ENCODE measurements around the gene GABRR1. TPM values are rescaled to one million over a fixed set of nuclear protein-coding genes. Genes with fewer than 3 reads are reported as not detected.
A peak's percentile ranks its signal among the peaks of the same experiment; 100 is the strongest.

The GABRR1 gene
- total RNA-seq, 1 donor from 2014 or later, result not detected

GRCh38 chr6:89145091-89145955 is 71.8 kb downstream of the GABRR1 start:
- no peak for DNase-seq (ENCODE audit: low read depth)
- Histone ChIP-seq H3K36me3 (ENCODE audit: control insufficient read depth, insufficient read depth, low read length) (no peaks in the 10 kb centered on the region), H3K27me3 (ENCODE audit: control insufficient read depth, insufficient read depth, low read length) (no peaks in the 10 kb centered on the region), H3K4me3 (ENCODE audit: low read depth, low read length) (peak overlapping the region; percentile 79)
- no peak for TF ChIP-seq CTCF (IDR thresholded peaks at IDR 0.05; ENCODE audit: insufficient read depth, low read length, poor library complexity, severe bottlenecking)

- no peak for DNase-seq (ENCODE audit: low read depth)
- Histone ChIP-seq H3K4me3 (ENCODE audit: low read depth, low read length) (no peak overlapping the region), H3K27me3 (ENCODE audit: control insufficient read depth, insufficient read depth, low read length) (no peaks in the 10 kb centered on the region), H3K36me3 (ENCODE audit: control insufficient read depth, insufficient read depth, low read length) (no peaks in the 10 kb centered on the region)
- no peak for TF ChIP-seq CTCF (IDR thresholded peaks at IDR 0.05; ENCODE audit: insufficient read depth, low read length, poor library complexity, severe bottlenecking)
Observed at GRCh38 chr6:89144354-89144906, 72.7 kb downstream of the GABRR1 start.

GRCh38 chr6:89140347-89141156 is 76.6 kb downstream of the GABRR1 start:
- Histone ChIP-seq H3K36me3 (ENCODE audit: control insufficient read depth, insufficient read depth, low read length) (no peaks in the 10 kb centered on the region), H3K27me3 (ENCODE audit: control insufficient read depth, insufficient read depth, low read length) (no peaks in the 10 kb centered on the region), H3K4me3 (ENCODE audit: low read depth, low read length) (no peak overlapping the region)
- TF ChIP-seq CTCF (IDR thresholded peaks at IDR 0.05; ENCODE audit: insufficient read depth, low read length, poor library complexity, severe bottlenecking), result no peak
- DNase-seq (ENCODE audit: low read depth), result no peak

GRCh38 chr6:89139509-89140346 is 77.4 kb downstream of the GABRR1 start:
- no peak for DNase-seq (ENCODE audit: low read depth)

More at GRCh38 chr6:89139509-89140346, 77.4 kb downstream of the GABRR1 start:
- no peak overlapping the region for H3K4me3 ChIP-seq (ENCODE audit: low read depth, low read length)
- no peaks in the 10 kb centered on the region for H3K36me3 ChIP-seq (ENCODE audit: control insufficient read depth, insufficient read depth, low read length)
- no peak for TF ChIP-seq CTCF (IDR thresholded peaks at IDR 0.05; ENCODE audit: insufficient read depth, low read length, poor library complexity, severe bottlenecking)
- no peaks in the 10 kb centered on the region for H3K27me3 ChIP-seq (ENCODE audit: control insufficient read depth, insufficient read depth, low read length)
